Measurements from ENCODE around the gene RGS14. TPM values are rescaled to one million over a fixed set of nuclear protein-coding genes. Genes with fewer than 3 reads are reported as not detected.

The RGS14 gene
- 1 to 10 TPM; 2.2 to 9.6 (median 4.5) TPM for total RNA-seq
- polyA plus RNA-seq: 1 to 10 TPM; 2.6 to 3.9 TPM
- long read RNA-seq, donor 1, partial matches to known transcripts: 3 of 6 reads
- long read RNA-seq, donor 1, other reads (novel, unspliced or antisense): 1 of 6 reads
- long read RNA-seq, donor 2, partial matches to known transcripts: 1 of 6 reads
- long read RNA-seq, donor 2, other reads (novel, unspliced or antisense): 1 of 6 reads
- long read RNA-seq, donor 3, partial matches to known transcripts: 2 of 5 reads
- long read RNA-seq, donor 3, other reads (novel, unspliced or antisense): 1 of 5 reads

DNA sequence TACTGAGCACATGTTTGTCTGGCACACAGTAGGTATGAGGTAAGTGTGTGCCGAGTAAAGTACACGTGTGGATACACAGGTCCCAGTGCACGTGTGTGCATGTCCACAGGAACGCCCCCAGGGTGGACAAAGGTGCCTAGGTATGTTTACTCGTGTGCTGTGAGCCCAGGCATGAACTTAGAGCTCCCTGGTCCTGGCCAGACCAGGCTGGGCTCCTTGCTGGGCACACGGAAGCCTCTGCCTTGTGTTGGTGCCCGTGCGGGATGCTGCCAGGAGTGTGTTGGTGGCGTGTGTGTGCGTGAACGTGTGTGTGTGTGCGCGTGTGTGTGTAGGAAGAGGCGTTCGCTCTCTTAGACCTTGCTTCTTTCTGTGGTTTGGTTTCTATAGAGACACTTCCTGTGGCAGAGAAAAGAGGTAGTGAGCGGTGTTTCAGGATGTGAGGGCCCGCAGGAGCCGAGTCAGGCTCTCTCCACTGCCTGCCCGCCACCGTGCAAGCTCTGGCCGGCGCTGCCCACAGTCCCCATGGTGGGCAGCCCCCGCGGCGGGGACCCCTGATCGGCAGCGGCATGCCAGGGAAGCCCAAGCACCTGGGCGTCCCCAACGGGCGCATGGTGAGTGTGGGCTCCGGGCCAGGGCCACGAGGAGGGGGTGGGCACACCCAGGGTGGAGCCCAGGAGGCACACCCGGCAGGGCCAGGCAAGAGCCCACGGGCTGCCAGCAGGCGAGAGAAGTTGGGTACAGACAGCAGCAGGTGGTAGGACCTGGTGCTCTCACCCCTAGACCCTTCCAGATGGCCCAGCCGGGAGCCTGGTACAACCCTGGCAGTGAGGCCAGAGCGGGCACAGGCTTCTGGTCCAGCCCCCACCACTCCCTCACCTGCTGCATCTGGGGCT lies at the start of gene RGS14:
RGS14 (plus strand) TSS at position 466 of the 893 bp plus-strand sequence; CDS start at position 567, 101 bp downstream.
- Histone ChIP-seq H3K27ac (peak within 1 kb of the TSS in 6 of 10 donors; percentile 4 to 88 (median 49)), H3K4me3 (peak within 1 kb of the TSS in 8 of 10 donors; percentile 12 to 67 (median 39)), H3K36me3 (no peaks in the 10 kb centered on the region), H3K4me1 (peaks cover 0 to 81% (median 20%) of the 10 kb centered on the region in 9 donors), H3K27me3 (no peaks in the 10 kb centered on the region), H3K9me3 (peaks cover 0 to 5% (median 0%) of the 10 kb centered on the region in 11 donors)
- ATAC-seq: peak; percentile 30 to 68 (median 38)
- no peak for TF ChIP-seq CTCF (IDR thresholded peaks at IDR 0.05)
- WGBS, 2 donors: 52 to 56% methylated on average over 35 to 37 of the region's 37 CpGs
- DNase-seq: peak in 1 of 2 donors; percentile 46
- intact Hi-C loops (cut with DNase I): no loop called here

- Histone ChIP-seq H3K36me3 (peaks cover 0 to 33% (median 7%) of the 10 kb centered on the region in 9 donors), H3K9me3 (no peaks in the 10 kb centered on the region), H3K27ac (peak overlapping the region in 2 of 10 donors; percentile 17 to 97), H3K4me3 (no peak overlapping the region), H3K27me3 (no peaks in the 10 kb centered on the region), H3K4me1 (peaks cover 23 to 90% (median 44%) of the 10 kb centered on the region in 9 donors)
- no peak for TF ChIP-seq CTCF (IDR thresholded peaks at IDR 0.05)
- ATAC-seq (no peak), DNase-seq (no peak)
- WGBS, 2 donors: 89 to 90% methylated on average over 11 of the region's 11 CpGs
- intact Hi-C loops (cut with DNase I): loop anchor here in 4 of 10 donors (10.0 kb wide), 1 partner anchor 194 kb away; no protein-coding TSS in a partner anchor
Measured at GRCh38 chr5:177308740-177309139, 49.0 kb upstream of the RGS14 start.

- no peaks in the 10 kb centered on the region for H3K27me3 ChIP-seq
- H3K9me3 ChIP-seq: no peaks in the 10 kb centered on the region
- peak; percentile 48 to 91 (median 78) for TF ChIP-seq CTCF (IDR thresholded peaks at IDR 0.05)
- DNase-seq: peak; percentile 50 to 54
- H3K27ac ChIP-seq: peak overlapping the region in 2 of 10 donors; percentile 17 to 97
- intact Hi-C loops (cut with DNase I): loop anchor here in 5 of 10 donors (5.0 to 10.0 kb wide), 6 partner anchors 55 to 195 kb away; partner anchors contain the start of genes PDLIM7 (in 2 of the 5) and DOK3 (in 1 of the 5)
- peaks cover 18 to 87% (median 38%) of the 10 kb centered on the region in 9 donors for H3K4me1 ChIP-seq
- 54 to 69% methylated on average over 10 of the region's 10 CpGs for WGBS, 2 donors
- H3K4me3 ChIP-seq: peak overlapping the region in 1 of 10 donors; percentile 67
- ATAC-seq: peak in 7 of 8 donors; percentile 5 to 36 (median 11)
- peaks cover 0 to 33% (median 7%) of the 10 kb centered on the region in 9 donors for H3K36me3 ChIP-seq
Measured at GRCh38 chr5:177309351-177310191, 48.2 kb upstream of the RGS14 start.
